ENCODE data around the gene MTREX.
A peak's percentile ranks its signal among the peaks of the same experiment; 100 is the strongest.

MTREX gene

GRCh38 chr5:55429221-55429612 is 121.4 kb downstream of the MTREX start:
- no peaks in the 10 kb centered on the region for H3K27me3 ChIP-seq (ENCODE audit: low read depth, low read length)
- peaks cover 15 to 21% of the 10 kb centered on the region in 2 donors for H3K4me1 ChIP-seq (ENCODE audit: control insufficient read depth in 1 of 2, insufficient read depth in 2 of 2, low read length in 2 of 2)
- H3K27ac ChIP-seq (ENCODE audit: low read length), result no peak overlapping the region
- no peak overlapping the region for H3K4me3 ChIP-seq (ENCODE audit: low read depth in 1 of 2, low read length in 2 of 2)
- peaks cover 16 to 30% of the 10 kb centered on the region in 2 donors for H3K36me3 ChIP-seq (ENCODE audit: control insufficient read depth in 1 of 2, insufficient read depth in 2 of 2, low read length in 2 of 2)
- H3K9me3 ChIP-seq (ENCODE audit: control insufficient read depth in 1 of 2, low read length in 2 of 2), result no peaks in the 10 kb centered on the region

- no peak overlapping the region for H3K4me3 ChIP-seq (ENCODE audit: low read depth in 1 of 2, low read length in 2 of 2)
- no peaks in the 10 kb centered on the region for H3K9me3 ChIP-seq (ENCODE audit: control insufficient read depth in 1 of 2, low read length in 2 of 2)
- no peaks in the 10 kb centered on the region for H3K27me3 ChIP-seq (ENCODE audit: low read depth, low read length)
- peaks cover 14 to 25% of the 10 kb centered on the region in 2 donors for H3K36me3 ChIP-seq (ENCODE audit: control insufficient read depth in 1 of 2, insufficient read depth in 2 of 2, low read length in 2 of 2)
- H3K27ac ChIP-seq (ENCODE audit: low read length), result no peak overlapping the region
- H3K4me1 ChIP-seq (ENCODE audit: control insufficient read depth in 1 of 2, insufficient read depth in 2 of 2, low read length in 2 of 2), result peaks cover 15 to 21% of the 10 kb centered on the region in 2 donors
These were observed 121.9 kb downstream of the MTREX start for GRCh38 chr5:55429613-55430253.

- no peak overlapping the region for H3K27ac ChIP-seq (ENCODE audit: low read length)
- H3K9me3 ChIP-seq (ENCODE audit: control insufficient read depth in 1 of 2, low read length in 2 of 2), result no peaks in the 10 kb centered on the region
- H3K4me1 ChIP-seq (ENCODE audit: control insufficient read depth in 1 of 2, insufficient read depth in 2 of 2, low read length in 2 of 2), result peaks cover 13 to 25% of the 10 kb centered on the region in 2 donors
- peaks cover 3 to 11% of the 10 kb centered on the region in 2 donors for H3K36me3 ChIP-seq (ENCODE audit: control insufficient read depth in 1 of 2, insufficient read depth in 2 of 2, low read length in 2 of 2)
- H3K27me3 ChIP-seq (ENCODE audit: low read depth, low read length), result no peaks in the 10 kb centered on the region
- no peak overlapping the region for H3K4me3 ChIP-seq (ENCODE audit: low read depth in 1 of 2, low read length in 2 of 2)
These were observed 124.8 kb downstream of the MTREX start for GRCh38 chr5:55432549-55432948.

- peaks cover 17 to 41% of the 10 kb centered on the region in 2 donors for H3K4me1 ChIP-seq (ENCODE audit: control insufficient read depth in 1 of 2, insufficient read depth in 2 of 2, low read length in 2 of 2)
- no peak overlapping the region for H3K4me3 ChIP-seq (ENCODE audit: low read depth in 1 of 2, low read length in 2 of 2)
- H3K27ac ChIP-seq (ENCODE audit: low read length), result peak overlapping the region; percentile 78
- peaks cover 0 to 3% of the 10 kb centered on the region in 2 donors for H3K36me3 ChIP-seq (ENCODE audit: control insufficient read depth in 1 of 2, insufficient read depth in 2 of 2, low read length in 2 of 2)
- H3K27me3 ChIP-seq (ENCODE audit: low read depth, low read length), result no peaks in the 10 kb centered on the region
- no peaks in the 10 kb centered on the region for H3K9me3 ChIP-seq (ENCODE audit: control insufficient read depth in 1 of 2, low read length in 2 of 2)
These were observed 129.7 kb downstream of the MTREX start for GRCh38 chr5:55437452-55437851.

GRCh38 chr5:55437859-55438206 is 130.0 kb downstream of the MTREX start:
- peak overlapping the region; percentile 78 for H3K27ac ChIP-seq (ENCODE audit: low read length)
- H3K27me3 ChIP-seq (ENCODE audit: low read depth, low read length), result no peaks in the 10 kb centered on the region
- peaks cover 17 to 41% of the 10 kb centered on the region in 2 donors for H3K4me1 ChIP-seq (ENCODE audit: control insufficient read depth in 1 of 2, insufficient read depth in 2 of 2, low read length in 2 of 2)
- no peaks in the 10 kb centered on the region for H3K9me3 ChIP-seq (ENCODE audit: control insufficient read depth in 1 of 2, low read length in 2 of 2)
- H3K4me3 ChIP-seq (ENCODE audit: low read depth in 1 of 2, low read length in 2 of 2), result no peak overlapping the region
- peaks cover 0 to 3% of the 10 kb centered on the region in 2 donors for H3K36me3 ChIP-seq (ENCODE audit: control insufficient read depth in 1 of 2, insufficient read depth in 2 of 2, low read length in 2 of 2)

- Histone ChIP-seq H3K9me3 (ENCODE audit: control insufficient read depth in 1 of 2, low read length in 2 of 2) (no peaks in the 10 kb centered on the region), H3K4me1 (ENCODE audit: control insufficient read depth in 1 of 2, insufficient read depth in 2 of 2, low read length in 2 of 2) (peaks cover 17 to 41% of the 10 kb centered on the region in 2 donors), H3K4me3 (ENCODE audit: low read depth in 1 of 2, low read length in 2 of 2) (no peak overlapping the region), H3K27ac (ENCODE audit: low read length) (peak overlapping the region; percentile 90), H3K27me3 (ENCODE audit: low read depth, low read length) (no peaks in the 10 kb centered on the region), H3K36me3 (ENCODE audit: control insufficient read depth in 1 of 2, insufficient read depth in 2 of 2, low read length in 2 of 2) (peaks cover 0 to 3% of the 10 kb centered on the region in 2 donors)
These were observed 131.2 kb downstream of the MTREX start for GRCh38 chr5:55438998-55439397.

- Histone ChIP-seq H3K27me3 (ENCODE audit: low read depth, low read length) (no peaks in the 10 kb centered on the region), H3K4me3 (ENCODE audit: low read depth in 1 of 2, low read length in 2 of 2) (no peak overlapping the region), H3K36me3 (ENCODE audit: control insufficient read depth in 1 of 2, insufficient read depth in 2 of 2, low read length in 2 of 2) (no peaks in the 10 kb centered on the region), H3K9me3 (ENCODE audit: control insufficient read depth in 1 of 2, low read length in 2 of 2) (no peaks in the 10 kb centered on the region), H3K27ac (ENCODE audit: low read length) (peak overlapping the region; percentile 90), H3K4me1 (ENCODE audit: control insufficient read depth in 1 of 2, insufficient read depth in 2 of 2, low read length in 2 of 2) (peaks cover 17 to 41% of the 10 kb centered on the region in 2 donors)
These were observed 132.4 kb downstream of the MTREX start for GRCh38 chr5:55440188-55440646.

- no peaks in the 10 kb centered on the region for H3K27me3 ChIP-seq (ENCODE audit: low read depth, low read length)
- no peaks in the 10 kb centered on the region for H3K9me3 ChIP-seq (ENCODE audit: control insufficient read depth in 1 of 2, low read length in 2 of 2)
- H3K27ac ChIP-seq (ENCODE audit: low read length), result peak overlapping the region; percentile 66
- H3K36me3 ChIP-seq (ENCODE audit: control insufficient read depth in 1 of 2, insufficient read depth in 2 of 2, low read length in 2 of 2), result no peaks in the 10 kb centered on the region
- H3K4me1 ChIP-seq (ENCODE audit: control insufficient read depth in 1 of 2, insufficient read depth in 2 of 2, low read length in 2 of 2), result peaks cover 18 to 45% of the 10 kb centered on the region in 2 donors
- no peak overlapping the region for H3K4me3 ChIP-seq (ENCODE audit: low read depth in 1 of 2, low read length in 2 of 2)
These were observed 133.4 kb downstream of the MTREX start for GRCh38 chr5:55441107-55441771.

- peaks cover 21 to 39% of the 10 kb centered on the region in 2 donors for H3K4me1 ChIP-seq (ENCODE audit: control insufficient read depth in 1 of 2, insufficient read depth in 2 of 2, low read length in 2 of 2)
- H3K4me3 ChIP-seq (ENCODE audit: low read depth in 1 of 2, low read length in 2 of 2), result no peak overlapping the region
- peak overlapping the region; percentile 66 for H3K27ac ChIP-seq (ENCODE audit: low read length)
- H3K9me3 ChIP-seq (ENCODE audit: control insufficient read depth in 1 of 2, low read length in 2 of 2), result no peaks in the 10 kb centered on the region
- no peaks in the 10 kb centered on the region for H3K36me3 ChIP-seq (ENCODE audit: control insufficient read depth in 1 of 2, insufficient read depth in 2 of 2, low read length in 2 of 2)
- H3K27me3 ChIP-seq (ENCODE audit: low read depth, low read length), result no peaks in the 10 kb centered on the region
These were observed 134.2 kb downstream of the MTREX start for GRCh38 chr5:55441954-55442353.

GRCh38 chr5:55445791-55446190 is 138.0 kb downstream of the MTREX start:
- peaks cover 10 to 12% of the 10 kb centered on the region in 2 donors for H3K4me1 ChIP-seq (ENCODE audit: control insufficient read depth in 1 of 2, insufficient read depth in 2 of 2, low read length in 2 of 2)

GRCh38 chr5:55446640-55447351 is 139.0 kb downstream of the MTREX start:
- Histone ChIP-seq H3K4me3 (ENCODE audit: low read depth in 1 of 2, low read length in 2 of 2) (no peak overlapping the region), H3K4me1 (ENCODE audit: control insufficient read depth in 1 of 2, insufficient read depth in 2 of 2, low read length in 2 of 2) (peaks cover 6 to 8% of the 10 kb centered on the region in 2 donors), H3K36me3 (ENCODE audit: control insufficient read depth in 1 of 2, insufficient read depth in 2 of 2, low read length in 2 of 2) (peaks cover 0 to 4% of the 10 kb centered on the region in 2 donors), H3K27me3 (ENCODE audit: low read depth, low read length) (no peaks in the 10 kb centered on the region), H3K9me3 (ENCODE audit: control insufficient read depth in 1 of 2, low read length in 2 of 2) (no peaks in the 10 kb centered on the region), H3K27ac (ENCODE audit: low read length) (no peak overlapping the region)

More at GRCh38 chr5:55445791-55446190, 138.0 kb downstream of the MTREX start:
- Histone ChIP-seq H3K4me3 (ENCODE audit: low read depth in 1 of 2, low read length in 2 of 2) (no peak overlapping the region), H3K27ac (ENCODE audit: low read length) (no peak overlapping the region), H3K9me3 (ENCODE audit: control insufficient read depth in 1 of 2, low read length in 2 of 2) (no peaks in the 10 kb centered on the region), H3K27me3 (ENCODE audit: low read depth, low read length) (no peaks in the 10 kb centered on the region), H3K36me3 (ENCODE audit: control insufficient read depth in 1 of 2, insufficient read depth in 2 of 2, low read length in 2 of 2) (peaks cover 0 to 4% of the 10 kb centered on the region in 2 donors)

Measured in muscle layer of duodenum (tissue), 2 donors.